HL-60 (cell line): ENCODE results near the gene WDR3.

Experiments
- CTCF ChIP-seq: IDR thresholded peaks from one replicate; pipeline ENCODE4 v1.5.1; 2011; ENCODE audit warnings: low read length, control low read depth, inconsistent platforms; ENCODE audit not compliant: insufficient read depth
- REST ChIP-seq: IDR thresholded peaks from 2 replicates; pipeline ENCODE4 v1.6.1; 2012; ENCODE audit warnings: low read depth; ENCODE audit not compliant: insufficient replicate concordance

GRCh38 chr1:117892512-117892911, 37.0 kb upstream of the WDR3 start:
- TF ChIP-seq CTCF (no peak), REST (no peak)
